ENCODE measurements around the gene FAAH2.

- TF ChIP-seq POLR2A (IDR thresholded peaks at IDR 0.05; ENCODE audit: low read depth) (no peak), POLR2AphosphoS5 (IDR thresholded peaks at IDR 0.05) (no peak), EP300 (IDR thresholded peaks at IDR 0.05) (no peak), CTCF (IDR thresholded peaks at IDR 0.05) (no peak)
Observed at GRCh38 chrX:57417827-57418226, 131.3 kb downstream of the FAAH2 start.
